CD4-positive, CD25-positive, alpha-beta regulatory T cell (primary cell): ENCODE results near the gene HIVEP3. TPM values are rescaled to one million over a fixed set of nuclear protein-coding genes. Genes with fewer than 3 reads are reported as not detected.

Experiments used
- ATAC-seq, 2 donors: fragments of 150-1000 bp; cut with Tn5 transposase; one replicate each; pipeline ENCODE4 v1.10.0; 2021; ENCODE audit warnings: low read depth in 2 of 2, moderate number of reproducible peaks in 2 of 2, moderate library complexity in 1 of 2
- DNase-seq, 3 donors: peaks; one replicate each; pipeline versions ENCODE4 v3.0.0 to v3.0.0-alpha.2; 2012 to 2022; ENCODE audit warnings: mixed read lengths in 1 of 3
- H3K27ac ChIP-seq: one replicate; pipeline ENCODE4 v1.7.0; 2013; ENCODE audit warnings: mild to moderate bottlenecking, low read length; ENCODE audit not compliant: insufficient read depth, poor library complexity, severe bottlenecking
- H3K27me3 ChIP-seq: one replicate; pipeline ENCODE4 v1.7.0; 2013; ENCODE audit warnings: low read length; ENCODE audit not compliant: control insufficient read depth, insufficient read depth
- H3K36me3 ChIP-seq: one replicate; pipeline ENCODE4 v1.7.0; 2013; ENCODE audit warnings: mild to moderate bottlenecking, low read length, moderate library complexity; ENCODE audit not compliant: control insufficient read depth, insufficient read depth
- H3K4me1 ChIP-seq: 2 replicates; pipeline ENCODE4 v1.7.0; 2013; ENCODE audit warnings: mild to moderate bottlenecking, low read length; ENCODE audit not compliant: insufficient read depth, control insufficient read depth, poor library complexity, severe bottlenecking
- H3K4me3 ChIP-seq: one replicate; pipeline ENCODE4 v1.7.0; 2013; ENCODE audit warnings: low read depth, mild to moderate bottlenecking, low read length, moderate library complexity
- H3K9me3 ChIP-seq, 2 experiments: 1 replicate in 1 of 2; 2 replicates in 1 of 2; pipeline ENCODE4 v1.7.0; 2013; ENCODE audit warnings: low read length in 2 of 2, mild to moderate bottlenecking in 1 of 2, moderate library complexity in 1 of 2; ENCODE audit not compliant: control insufficient read depth in 2 of 2
- H3K27ac Mint-ChIP-seq, 3 donors: one replicate each; pipeline ENCODE4 v1.8.0; 2020 to 2022; ENCODE audit warnings: mild to moderate bottlenecking in 3 of 3, mixed read lengths in 3 of 3, moderate library complexity in 2 of 3
- H3K27me3 Mint-ChIP-seq: one replicate; pipeline ENCODE4 v1.8.0; 2022; ENCODE audit warnings: mild to moderate bottlenecking, mixed read lengths
- H3K36me3 Mint-ChIP-seq: one replicate; pipeline ENCODE4 v1.8.0; 2020; ENCODE audit warnings: mixed read lengths
- H3K4me1 Mint-ChIP-seq, 4 donors: one replicate each; pipeline ENCODE4 v1.8.0; 2020 to 2022; ENCODE audit warnings: mixed read lengths in 4 of 4, mild to moderate bottlenecking in 1 of 4
- H3K4me3 Mint-ChIP-seq, 4 donors: one replicate each; pipeline ENCODE4 v1.8.0; 2020 to 2022; ENCODE audit warnings: mild to moderate bottlenecking in 4 of 4, mixed read lengths in 4 of 4, moderate library complexity in 3 of 4
- H3K9me3 Mint-ChIP-seq, 7 donors: one replicate each; pipeline ENCODE4 v1.8.0; 2020 to 2022; ENCODE audit warnings: mixed read lengths in 7 of 7, mild to moderate bottlenecking in 3 of 7, moderate library complexity in 2 of 7
- polyA plus RNA-seq, 4 donors: library from polyadenylated mRNA; unstranded; fragments of 300-500 nt; fragmentation: Illumina TruSeq; gene quantifications; one replicate each; pipeline ENCODE4 v1.2.3, GENCODE V29; 2021
- total RNA-seq: library from RNA; stranded (reverse); gene quantifications from one replicate; pipeline ENCODE4 v1.2.3, GENCODE V29; 2022

Gene HIVEP3
- total and polyA plus RNA-seq, 5 donors from 2014 or later: 3.9 to 17.2 (median 7.5) TPM

- Histone ChIP-seq H3K27ac (no peak overlapping the region), H3K4me1 (no peaks in the 10 kb centered on the region), H3K27me3 (no peaks in the 10 kb centered on the region), H3K9me3 (no peaks in the 10 kb centered on the region), H3K4me3 (no peak overlapping the region), H3K36me3 (peaks cover 9% of the 10 kb centered on the region)
- Mint-ChIP-seq H3K27me3 (no peaks in the 10 kb centered on the region), H3K27ac (peak overlapping the region in 1 of 3 donors; percentile 9), H3K4me3 (no peak overlapping the region), H3K4me1 (peaks cover 0 to 16% (median 7%) of the 10 kb centered on the region in 4 donors), H3K9me3 (no peaks in the 10 kb centered on the region), H3K36me3 (peaks cover 18% of the 10 kb centered on the region)
- ATAC-seq: no peak
- DNase-seq: no peak
Measured at GRCh38 chr1:41580021-41580420, 338.7 kb downstream of the HIVEP3 start.

- no peak overlapping the region for H3K4me3 Mint-ChIP-seq
- peak overlapping the region in 1 of 3 donors; percentile 56 for H3K27ac Mint-ChIP-seq
- Histone ChIP-seq H3K36me3 (peaks cover 5% of the 10 kb centered on the region), H3K27ac (no peak overlapping the region), H3K4me3 (no peak overlapping the region), H3K27me3 (no peaks in the 10 kb centered on the region), H3K4me1 (peaks cover 5% of the 10 kb centered on the region), H3K9me3 (no peaks in the 10 kb centered on the region)
- H3K9me3 Mint-ChIP-seq: no peaks in the 10 kb centered on the region
- peaks cover 0 to 20% (median 7%) of the 10 kb centered on the region in 4 donors for H3K4me1 Mint-ChIP-seq
- no peaks in the 10 kb centered on the region for H3K27me3 Mint-ChIP-seq
- DNase-seq (peak in 1 of 3 donors; percentile 13), ATAC-seq (no peak)
- peaks cover 18% of the 10 kb centered on the region for H3K36me3 Mint-ChIP-seq
Measured at GRCh38 chr1:41578712-41579335, 339.9 kb downstream of the HIVEP3 start.

DNA sequence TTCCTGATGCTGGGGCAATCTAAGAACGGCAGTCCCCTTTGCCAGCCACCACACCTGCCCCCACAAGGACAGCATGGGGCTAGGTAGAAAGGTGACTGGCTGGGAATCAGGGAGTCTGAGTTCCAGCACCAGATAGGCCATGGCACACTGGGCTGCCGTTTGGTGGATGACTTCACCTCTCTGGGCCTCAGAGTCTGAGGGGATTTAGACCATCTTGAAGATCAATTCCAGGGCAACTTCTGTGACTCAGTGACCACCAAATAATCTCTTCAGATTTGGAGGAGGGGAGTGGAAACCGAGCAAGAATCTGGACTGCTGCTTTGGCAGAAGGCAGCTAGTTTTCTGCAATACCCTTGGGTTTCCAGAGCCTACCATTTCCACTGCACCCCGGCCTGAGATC, 342.1 kb downstream of the HIVEP3 start:
- Mint-ChIP-seq H3K36me3 (peaks cover 15% of the 10 kb centered on the region), H3K9me3 (no peaks in the 10 kb centered on the region), H3K4me3 (no peak overlapping the region), H3K27ac (peak overlapping the region in 1 of 3 donors; percentile 18), H3K27me3 (no peaks in the 10 kb centered on the region), H3K4me1 (peaks cover 0 to 21% (median 7%) of the 10 kb centered on the region in 4 donors)
- H3K4me1 ChIP-seq: peaks cover 5% of the 10 kb centered on the region
- H3K4me3 ChIP-seq: no peak overlapping the region
- ATAC-seq (no peak), DNase-seq (no peak)
- no peaks in the 10 kb centered on the region for H3K9me3 ChIP-seq
- peaks cover 2% of the 10 kb centered on the region for H3K36me3 ChIP-seq
- no peak overlapping the region for H3K27ac ChIP-seq
- no peaks in the 10 kb centered on the region for H3K27me3 ChIP-seq

GRCh38 chr1:41576206-41576605, 342.5 kb downstream of the HIVEP3 start:
- H3K9me3 ChIP-seq: no peaks in the 10 kb centered on the region
- Mint-ChIP-seq H3K27me3 (no peaks in the 10 kb centered on the region), H3K36me3 (peaks cover 19% of the 10 kb centered on the region), H3K27ac (no peak overlapping the region), H3K4me1 (peaks cover 0 to 16% (median 7%) of the 10 kb centered on the region in 4 donors), H3K4me3 (peak overlapping the region in 1 of 4 donors; percentile 55), H3K9me3 (no peaks in the 10 kb centered on the region)
- H3K4me1 ChIP-seq: peaks cover 5% of the 10 kb centered on the region
- ATAC-seq (no peak), DNase-seq (no peak)
- peaks cover 2% of the 10 kb centered on the region for H3K36me3 ChIP-seq
- no peaks in the 10 kb centered on the region for H3K27me3 ChIP-seq
- no peak overlapping the region for H3K27ac ChIP-seq
- no peak overlapping the region for H3K4me3 ChIP-seq

DNA sequence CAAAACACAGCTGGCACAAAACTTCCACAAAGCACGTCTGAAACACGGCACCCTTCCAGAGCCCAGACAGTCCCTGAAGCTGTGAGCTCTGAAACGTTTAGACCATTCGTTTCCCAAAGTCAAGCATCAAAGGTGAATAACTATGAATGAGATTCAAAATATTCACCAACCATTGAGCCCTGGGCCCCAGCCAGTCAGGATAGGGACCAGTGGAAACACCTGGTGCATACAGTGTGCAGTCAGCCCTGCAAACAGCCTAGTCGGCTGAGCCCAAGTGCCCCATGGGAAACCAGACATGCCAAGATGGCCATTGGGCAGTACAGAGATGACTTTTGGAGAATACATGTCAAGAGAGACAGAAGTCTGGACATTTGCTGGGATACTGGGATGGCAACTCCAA, 343.9 kb downstream of the HIVEP3 start:
- peaks cover 2% of the 10 kb centered on the region for H3K36me3 ChIP-seq
- no peak for ATAC-seq
- H3K27me3 ChIP-seq: no peaks in the 10 kb centered on the region
- no peaks in the 10 kb centered on the region for H3K9me3 Mint-ChIP-seq
- H3K27me3 Mint-ChIP-seq: no peaks in the 10 kb centered on the region
- H3K4me3 Mint-ChIP-seq: no peak overlapping the region
- no peaks in the 10 kb centered on the region for H3K9me3 ChIP-seq
- H3K27ac ChIP-seq: no peak overlapping the region
- DNase-seq: no peak
- peak overlapping the region in 1 of 3 donors; percentile 6 for H3K27ac Mint-ChIP-seq
- H3K36me3 Mint-ChIP-seq: peaks cover 20% of the 10 kb centered on the region
- H3K4me3 ChIP-seq: no peak overlapping the region
- peaks cover 0 to 11% (median 6%) of the 10 kb centered on the region in 4 donors for H3K4me1 Mint-ChIP-seq
- peaks cover 5% of the 10 kb centered on the region for H3K4me1 ChIP-seq

- Mint-ChIP-seq H3K4me1 (peaks cover 0 to 11% (median 6%) of the 10 kb centered on the region in 4 donors), H3K27me3 (no peaks in the 10 kb centered on the region), H3K27ac (peak overlapping the region in 1 of 3 donors; percentile 81), H3K4me3 (no peak overlapping the region), H3K36me3 (peaks cover 18% of the 10 kb centered on the region), H3K9me3 (no peaks in the 10 kb centered on the region)
- Histone ChIP-seq H3K27me3 (no peaks in the 10 kb centered on the region), H3K4me3 (no peak overlapping the region), H3K9me3 (no peaks in the 10 kb centered on the region), H3K36me3 (peaks cover 2% of the 10 kb centered on the region), H3K4me1 (peaks cover 5% of the 10 kb centered on the region), H3K27ac (no peak overlapping the region)
- ATAC-seq (peak; percentile 78 to 89), DNase-seq (peak; percentile 62 to 88 (median 79))
Measured at GRCh38 chr1:41573785-41574713, 344.7 kb downstream of the HIVEP3 start.

- Histone ChIP-seq H3K27me3 (no peaks in the 10 kb centered on the region), H3K27ac (no peak overlapping the region), H3K4me3 (no peak overlapping the region), H3K9me3 (no peaks in the 10 kb centered on the region), H3K4me1 (peaks cover 5% of the 10 kb centered on the region), H3K36me3 (peaks cover 2% of the 10 kb centered on the region)
- ATAC-seq: no peak
- H3K4me3 Mint-ChIP-seq: no peak overlapping the region
- peaks cover 0 to 11% (median 4%) of the 10 kb centered on the region in 4 donors for H3K4me1 Mint-ChIP-seq
- DNase-seq: no peak
- peaks cover 22% of the 10 kb centered on the region for H3K36me3 Mint-ChIP-seq
- no peak overlapping the region for H3K27ac Mint-ChIP-seq
- no peaks in the 10 kb centered on the region for H3K27me3 Mint-ChIP-seq
- H3K9me3 Mint-ChIP-seq: no peaks in the 10 kb centered on the region
Measured at GRCh38 chr1:41573194-41573593, 345.5 kb downstream of the HIVEP3 start.
